IPS DF 4.7 (cell line): Measurements from ENCODE around the gene WDR18.

ENCODE experiments used
- DNase-seq: peaks from one replicate; pipeline ENCODE4 v3.0.0-alpha.2; 2013; ENCODE audit warnings: low spot score; ENCODE audit errors: extremely low read depth

WDR18 gene

DNA sequence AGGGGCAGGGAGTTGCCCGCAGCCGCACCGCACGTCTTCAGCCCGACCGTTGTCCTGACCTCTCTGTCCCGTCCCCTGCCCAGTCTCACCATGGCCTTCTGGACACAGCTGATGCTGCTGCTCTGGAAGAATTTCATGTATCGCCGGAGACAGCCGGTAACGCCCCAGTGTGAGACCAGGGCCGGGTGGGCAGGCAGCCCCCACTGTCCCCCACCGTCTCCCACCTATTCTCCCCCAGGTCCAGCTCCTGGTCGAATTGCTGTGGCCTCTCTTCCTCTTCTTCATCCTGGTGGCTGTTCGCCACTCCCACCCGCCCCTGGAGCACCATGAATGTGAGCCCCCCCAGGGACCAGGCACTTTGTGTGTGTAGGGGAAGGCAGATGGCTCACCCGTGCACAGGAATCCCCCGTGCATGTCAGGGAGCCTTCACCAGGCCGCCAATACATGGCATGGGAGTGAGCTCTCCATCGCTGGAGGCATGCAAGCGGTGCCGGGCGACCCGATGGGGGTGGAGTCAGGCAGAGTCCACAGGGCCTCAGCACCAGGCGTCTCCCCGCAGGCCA is 57.2 kb downstream of the WDR18 start:
- no peak for DNase-seq

- no peak for DNase-seq
Observed at GRCh38 chr19:1041835-1042685, 57.9 kb downstream of the WDR18 start.

DNA sequence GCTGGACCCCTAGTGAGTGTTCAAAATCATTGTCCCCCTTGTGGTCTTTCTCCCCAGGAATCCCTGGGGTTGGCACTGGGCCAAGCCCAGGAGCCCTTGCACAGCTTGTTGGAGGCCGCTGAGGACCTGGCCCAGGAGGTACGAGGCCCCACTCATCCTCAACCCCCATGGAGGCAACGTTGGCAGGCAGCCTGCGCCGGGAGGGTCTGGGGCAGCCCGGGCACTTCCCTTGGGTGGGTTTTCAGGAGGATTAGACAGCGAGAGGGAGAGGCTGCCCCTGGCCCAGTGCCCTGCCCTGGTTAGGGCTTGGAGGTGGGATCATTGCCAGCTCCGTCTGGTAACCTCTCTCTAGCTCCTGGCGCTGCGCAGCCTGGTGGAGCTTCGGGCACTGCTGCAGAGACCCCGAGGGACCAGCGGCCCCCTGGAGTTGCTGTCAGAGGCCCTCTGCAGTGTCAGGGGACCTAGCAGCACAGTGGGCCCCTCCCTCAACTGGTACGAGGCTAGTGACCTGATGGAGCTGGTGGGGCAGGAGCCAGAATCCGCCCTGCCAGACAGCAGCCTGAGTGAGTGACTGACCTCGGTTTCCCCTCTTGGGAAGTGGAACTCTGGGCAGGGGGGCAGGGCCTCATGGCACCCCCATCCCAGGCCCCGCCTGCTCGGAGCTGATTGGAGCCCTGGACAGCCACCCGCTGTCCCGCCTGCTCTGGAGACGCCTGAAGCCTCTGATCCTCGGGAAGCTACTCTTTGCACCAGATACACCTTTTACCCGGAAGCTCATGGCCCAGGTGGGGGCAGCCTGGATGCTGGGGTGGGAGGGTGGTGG is 58.8 kb downstream of the WDR18 start:
- DNase-seq: no peak
